Measurements from ENCODE around the gene SPG7. TPM values are rescaled to one million over a fixed set of nuclear protein-coding genes. Genes with fewer than 3 reads are reported as not detected.
A peak's percentile ranks its signal among the peaks of the same experiment; 100 is the strongest.

SPG7 gene
- total RNA-seq, 1 experiment from 2014 or later, result 82.4 TPM

GRCh38 chr16:89491974-89492687 is 16.1 kb upstream of the SPG7 start:
- Mint-ChIP-seq H3K4me1 (ENCODE audit: insufficient read depth, unreplicated experiment) (no peaks in the 10 kb centered on the region), H3K9me3 (ENCODE audit: unreplicated experiment) (no peaks in the 10 kb centered on the region), H3K27me3 (ENCODE audit: insufficient read depth, unreplicated experiment) (no peaks in the 10 kb centered on the region), H3K4me3 (ENCODE audit: unreplicated experiment) (peak overlapping the region; percentile 88), H3K27ac (ENCODE audit: low read depth, unreplicated experiment) (peak overlapping the region; percentile 86), H3K36me3 (ENCODE audit: insufficient read depth, unreplicated experiment) (peaks cover 22% of the 10 kb centered on the region)
- POLR2A ChIA-PET, result interaction anchor here (1.0 to 4.5 kb wide), 6 partner anchors 10 to 130 kb away, joined by 3 to 46 read pairs (median 6); partner anchors contain the start of gene SPG7
- no peak for TF ChIP-seq CTCF (IDR thresholded peaks at IDR 0.05; ENCODE audit: unreplicated experiment)
- intact Hi-C loops (cut with micrococcal nuclease), result no loop called here
- no peak for DNase-seq (ENCODE audit: unreplicated experiment)
- CTCF ChIA-PET, result interaction anchor here (0.6 to 1.2 kb wide), 3 partner anchors 16 to 177 kb away, joined by 3 to 7 read pairs (median 3); no protein-coding TSS in a partner anchor
- BruUV-seq (replicated peaks), result no TSS peak

GRCh38 chr16:89493776-89494175 is 14.4 kb upstream of the SPG7 start:
- H3K9me3 Mint-ChIP-seq (ENCODE audit: unreplicated experiment), result no peaks in the 10 kb centered on the region
- TF ChIP-seq CTCF (IDR thresholded peaks at IDR 0.05; ENCODE audit: unreplicated experiment), result no peak
- peaks cover 20% of the 10 kb centered on the region for H3K36me3 Mint-ChIP-seq (ENCODE audit: insufficient read depth, unreplicated experiment)
- no peaks in the 10 kb centered on the region for H3K27me3 Mint-ChIP-seq (ENCODE audit: insufficient read depth, unreplicated experiment)
- ChIA-PET POLR2A (interaction anchor here (1.1 kb wide), 1 partner anchor 10 kb away, joined by 3 read pairs; no protein-coding TSS in a partner anchor), CTCF (no interaction called here)
- H3K4me1 Mint-ChIP-seq (ENCODE audit: insufficient read depth, unreplicated experiment), result no peaks in the 10 kb centered on the region
- BruUV-seq (replicated peaks), result no TSS peak
- DNase-seq (ENCODE audit: unreplicated experiment), result no peak
- no peak overlapping the region for H3K27ac Mint-ChIP-seq (ENCODE audit: low read depth, unreplicated experiment)
- intact Hi-C loops (cut with micrococcal nuclease), result no loop called here
- H3K4me3 Mint-ChIP-seq (ENCODE audit: unreplicated experiment), result no peak overlapping the region

- intact Hi-C loops (cut with micrococcal nuclease), result no loop called here
- no peak overlapping the region for H3K4me3 Mint-ChIP-seq (ENCODE audit: unreplicated experiment)
- H3K36me3 Mint-ChIP-seq (ENCODE audit: insufficient read depth, unreplicated experiment), result peaks cover 29% of the 10 kb centered on the region
- no peak for TF ChIP-seq CTCF (IDR thresholded peaks at IDR 0.05; ENCODE audit: unreplicated experiment)
- ChIA-PET CTCF (interaction anchor here (1.2 to 1.4 kb wide), 2 partner anchors 52 to 85 kb away, joined by 3 to 4 read pairs; no protein-coding TSS in a partner anchor), POLR2A (interaction anchor here (0.6 to 1.5 kb wide), 5 partner anchors 8 to 255 kb away, joined by 3 to 4 read pairs (median 3); no protein-coding TSS in a partner anchor)
- H3K27me3 Mint-ChIP-seq (ENCODE audit: insufficient read depth, unreplicated experiment), result no peaks in the 10 kb centered on the region
- H3K9me3 Mint-ChIP-seq (ENCODE audit: unreplicated experiment), result no peaks in the 10 kb centered on the region
- H3K4me1 Mint-ChIP-seq (ENCODE audit: insufficient read depth, unreplicated experiment), result no peaks in the 10 kb centered on the region
- H3K27ac Mint-ChIP-seq (ENCODE audit: low read depth, unreplicated experiment), result peak overlapping the region; percentile 12
- no peak for DNase-seq (ENCODE audit: unreplicated experiment)
- BruUV-seq (replicated peaks), result no TSS peak
Measured at GRCh38 chr16:89495121-89495520, 13.1 kb upstream of the SPG7 start.

- intact Hi-C loops (cut with micrococcal nuclease), result no loop called here
- no peak overlapping the region for H3K4me3 Mint-ChIP-seq (ENCODE audit: unreplicated experiment)
- BruUV-seq (replicated peaks), result no TSS peak
- no peak for DNase-seq (ENCODE audit: unreplicated experiment)
- H3K27me3 Mint-ChIP-seq (ENCODE audit: insufficient read depth, unreplicated experiment), result no peaks in the 10 kb centered on the region
- H3K27ac Mint-ChIP-seq (ENCODE audit: low read depth, unreplicated experiment), result no peak overlapping the region
- ChIA-PET POLR2A (interaction anchor here (0.6 to 2.9 kb wide), 2 partner anchors 9 to 52 kb away, joined by 4 to 16 read pairs; partner anchors contain the start of gene SPG7), CTCF (interaction anchor here (0.7 to 1.0 kb wide), 2 partner anchors 9 to 190 kb away, joined by 5 read pairs; no protein-coding TSS in a partner anchor)
- peaks cover 29% of the 10 kb centered on the region for H3K36me3 Mint-ChIP-seq (ENCODE audit: insufficient read depth, unreplicated experiment)
- peaks cover 9% of the 10 kb centered on the region for H3K4me1 Mint-ChIP-seq (ENCODE audit: insufficient read depth, unreplicated experiment)
- TF ChIP-seq CTCF (IDR thresholded peaks at IDR 0.05; ENCODE audit: unreplicated experiment), result no peak
- H3K9me3 Mint-ChIP-seq (ENCODE audit: unreplicated experiment), result no peaks in the 10 kb centered on the region
Measured at GRCh38 chr16:89498839-89499238, 9.4 kb upstream of the SPG7 start.
